Measurements from ENCODE around the gene FOXO6. TPM values are rescaled to one million over a fixed set of nuclear protein-coding genes. Genes with fewer than 3 reads are reported as not detected.

FOXO6 gene
- total and polyA plus RNA-seq, 2 of the 13 experiments (the other 11 are each of a cell fraction or from before 2014, with no cell fraction given): 0.13 TPM; not detected in 1

- TF ChIP-seq ZNF691 (CRISPR knock-in tag; IDR thresholded peaks at IDR 0.05; ENCODE audit: borderline replicate concordance, low read depth) (0 out of 2 replicates have a peak, but pooled peaks have one; percentile 26), MYNN (CRISPR knock-in tag; IDR thresholded peaks at IDR 0.05; ENCODE audit: low read depth) (no peak), ARNT2 (CRISPR knock-in tag; IDR thresholded peaks at IDR 0.05; ENCODE audit: low read depth) (no peak), ZNF12 (CRISPR knock-in tag; IDR thresholded peaks at IDR 0.05) (no peak), ZNF546 (CRISPR knock-in tag; conservative IDR thresholded peaks at IDR 0.05) (no peak), ZKSCAN8 (CRISPR knock-in tag; IDR thresholded peaks at IDR 0.05; ENCODE audit: borderline replicate concordance) (no peak), RXRB (CRISPR knock-in tag; IDR thresholded peaks at IDR 0.05; ENCODE audit: borderline replicate concordance) (no peak), SP140L (CRISPR knock-in tag; IDR thresholded peaks at IDR 0.05; ENCODE audit: borderline replicate concordance) (no peak), ZSCAN22 (CRISPR knock-in tag; IDR thresholded peaks at IDR 0.05) (no peak), BCL3 (CRISPR knock-in tag; IDR thresholded peaks at IDR 0.05) (no peak), REST (IDR thresholded peaks at IDR 0.05; ENCODE audit: borderline replicate concordance in 1 of 2, low read depth in 1 of 2, low read length in 2 of 2) (no peak), HMGA1 (CRISPR knock-in tag; conservative IDR thresholded peaks at IDR 0.05) (no peak), GMEB1 (CRISPR knock-in tag; IDR thresholded peaks at IDR 0.05; ENCODE audit: borderline replicate concordance) (no peak), RARA (CRISPR knock-in tag; IDR thresholded peaks at IDR 0.05) (0 out of 2 replicates have a peak, but pooled peaks have one; percentile 11), PLSCR1 (CRISPR knock-in tag; IDR thresholded peaks at IDR 0.05; ENCODE audit: borderline replicate concordance) (no peak)
- TF ChIP-seq, protein P1, sequence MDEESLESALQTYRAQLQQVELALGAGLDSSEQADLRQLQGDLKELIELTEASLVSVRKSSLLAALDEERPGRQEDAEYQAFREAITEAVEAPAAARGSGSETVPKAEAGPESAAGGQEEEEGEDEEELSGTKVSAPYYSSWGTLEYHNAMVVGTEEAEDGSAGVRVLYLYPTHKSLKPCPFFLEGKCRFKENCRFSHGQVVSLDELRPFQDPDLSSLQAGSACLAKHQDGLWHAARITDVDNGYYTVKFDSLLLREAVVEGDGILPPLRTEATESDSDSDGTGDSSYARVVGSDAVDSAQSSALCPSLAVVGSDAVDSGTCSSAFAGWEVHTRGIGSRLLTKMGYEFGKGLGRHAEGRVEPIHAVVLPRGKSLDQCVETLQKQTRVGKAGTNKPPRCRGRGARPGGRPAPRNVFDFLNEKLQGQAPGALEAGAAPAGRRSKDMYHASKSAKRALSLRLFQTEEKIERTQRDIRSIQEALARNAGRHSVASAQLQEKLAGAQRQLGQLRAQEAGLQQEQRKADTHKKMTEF (CRISPR knock-in tag; IDR thresholded peaks at IDR 0.05): 0 out of 2 replicates have a peak, but pooled peaks have one; percentile 36
- TF ChIP-seq, protein P2, sequence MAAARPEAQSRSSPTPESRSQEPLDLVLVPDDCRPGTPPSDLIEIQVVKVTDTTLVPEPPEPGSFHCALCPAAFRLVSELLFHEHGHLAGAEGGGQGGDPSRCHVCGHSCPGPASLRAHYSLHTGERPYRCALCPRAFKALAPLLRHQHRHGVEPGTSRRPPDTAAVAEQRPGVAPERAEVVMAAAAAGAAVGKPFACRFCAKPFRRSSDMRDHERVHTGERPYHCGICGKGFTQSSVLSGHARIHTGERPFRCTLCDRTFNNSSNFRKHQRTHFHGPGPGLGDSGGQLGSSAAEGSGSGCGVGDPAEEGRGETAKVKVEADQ (CRISPR knock-in tag; IDR thresholded peaks at IDR 0.05; ENCODE audit: borderline replicate concordance): no peak
Measured at GRCh38 chr1:41360786-41361494, at the start of gene FOXO6 (continued).

Measured in HepG2 (cell line).